HEK293T (cell line): ENCODE results near the gene RNF150.

Experiments
- CTBP1 ChIP-seq: fragments of 450-650 bp; IDR thresholded peaks from 2 replicates; pipeline ENCODE4 v1.6.1; 2016; ENCODE audit warnings: borderline replicate concordance
- HDGF ChIP-seq: fragments of 450-650 bp; IDR thresholded peaks from 2 replicates; pipeline ENCODE4 v1.6.1; 2017; ENCODE audit warnings: antibody characterized with exemption, borderline replicate concordance
- SP1 ChIP-seq: fragments of 450-650 bp; IDR thresholded peaks from 2 replicates; pipeline ENCODE4 v1.6.1; 2017

DNA sequence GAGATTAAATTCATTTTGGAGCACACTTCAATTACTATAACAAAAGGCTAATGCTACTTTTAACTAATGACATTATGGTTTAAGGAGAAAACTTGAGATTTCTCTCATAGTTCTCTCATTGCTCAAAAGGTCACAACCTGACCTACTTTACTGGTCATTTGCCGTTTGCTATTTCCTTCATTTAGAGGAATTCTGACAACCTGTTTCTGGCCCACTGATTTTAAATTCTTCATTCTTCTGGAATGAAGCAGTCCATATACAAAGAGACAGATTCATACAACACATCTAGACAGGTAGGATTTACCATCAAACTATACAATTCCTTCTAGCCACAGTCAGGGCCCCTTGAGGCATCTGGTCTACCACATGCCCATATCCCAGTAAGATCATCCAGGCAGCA, 14.2 kb downstream of the RNF150 start:
- TF ChIP-seq SP1, result no peak
- no peak for TF ChIP-seq HDGF
- TF ChIP-seq CTBP1, result no peak
